ENCODE measurements around the gene MCF2L.

MCF2L gene

GRCh38 chr13:113116871-113117271 is 147.9 kb downstream of the MCF2L start:
- no peak overlapping the region for H3K4me3 ChIP-seq (ENCODE audit: low read length)
- no peaks in the 10 kb centered on the region for H3K36me3 ChIP-seq (replicated peaks; ENCODE audit: low read depth, low read length)

GRCh38 chr13:113117335-113117872 is 148.4 kb downstream of the MCF2L start:
- TF ChIP-seq EZH2phosphoT487 (IDR thresholded peaks at IDR 0.05; ENCODE audit: low read depth), result no peak
- Histone ChIP-seq H3K27me3 (ENCODE audit: low read depth, low read length) (0 out of 2 replicates have a peak, but pooled peaks cover 4% of the 10 kb centered on the region), H3K27ac (ENCODE audit: low read length) (no peak overlapping the region), H3K9ac (ENCODE audit: low read length) (no peak overlapping the region), H3K79me2 (ENCODE audit: low read length) (no peaks in the 10 kb centered on the region), H3K36me3 (replicated peaks; ENCODE audit: low read depth, low read length) (no peaks in the 10 kb centered on the region), H3K4me1 (ENCODE audit: low read length) (no peaks in the 10 kb centered on the region), H2AFZ (ENCODE audit: low read depth, low read length) (no peak overlapping the region), H3K4me2 (ENCODE audit: low read length) (no peak overlapping the region), H4K20me1 (ENCODE audit: insufficient read depth, low read length) (no peaks in the 10 kb centered on the region), H3K4me3 (ENCODE audit: low read length) (no peak overlapping the region), H3K9me3 (ENCODE audit: insufficient read depth, low read length) (no peaks in the 10 kb centered on the region)

More at GRCh38 chr13:113116871-113117271, 147.9 kb downstream of the MCF2L start:
- Histone ChIP-seq H3K27ac (ENCODE audit: low read length) (no peak overlapping the region), H3K9me3 (ENCODE audit: insufficient read depth, low read length) (no peaks in the 10 kb centered on the region), H4K20me1 (ENCODE audit: insufficient read depth, low read length) (no peaks in the 10 kb centered on the region), H3K9ac (ENCODE audit: low read length) (no peak overlapping the region), H3K4me1 (ENCODE audit: low read length) (no peaks in the 10 kb centered on the region), H3K79me2 (ENCODE audit: low read length) (no peaks in the 10 kb centered on the region), H2AFZ (ENCODE audit: low read depth, low read length) (no peak overlapping the region), H3K27me3 (ENCODE audit: low read depth, low read length) (0 out of 2 replicates have a peak, but pooled peaks cover 4% of the 10 kb centered on the region), H3K4me2 (ENCODE audit: low read length) (no peak overlapping the region)
- no peak for TF ChIP-seq CTCF (IDR thresholded peaks at IDR 0.05; ENCODE audit: low read depth, low read length)
- no peak for TF ChIP-seq EZH2phosphoT487 (IDR thresholded peaks at IDR 0.05; ENCODE audit: low read depth)

GRCh38 chr13:113117911-113118260 is 148.9 kb downstream of the MCF2L start:
- TF ChIP-seq CTCF (IDR thresholded peaks at IDR 0.05; ENCODE audit: low read depth, low read length) (no peak), EZH2phosphoT487 (IDR thresholded peaks at IDR 0.05; ENCODE audit: low read depth) (no peak)
- no peak overlapping the region for H3K4me2 ChIP-seq (ENCODE audit: low read length)
- H2AFZ ChIP-seq (ENCODE audit: low read depth, low read length), result no peak overlapping the region
- no peaks in the 10 kb centered on the region for H3K4me1 ChIP-seq (ENCODE audit: low read length)
- no peaks in the 10 kb centered on the region for H3K36me3 ChIP-seq (replicated peaks; ENCODE audit: low read depth, low read length)
- H3K9me3 ChIP-seq (ENCODE audit: insufficient read depth, low read length), result no peaks in the 10 kb centered on the region
- no peak overlapping the region for H3K27ac ChIP-seq (ENCODE audit: low read length)
- H4K20me1 ChIP-seq (ENCODE audit: insufficient read depth, low read length), result no peaks in the 10 kb centered on the region
- H3K9ac ChIP-seq (ENCODE audit: low read length), result no peak overlapping the region
- H3K79me2 ChIP-seq (ENCODE audit: low read length), result no peaks in the 10 kb centered on the region
- H3K4me3 ChIP-seq (ENCODE audit: low read length), result no peak overlapping the region
- 0 out of 2 replicates have a peak, but pooled peaks cover 4% of the 10 kb centered on the region for H3K27me3 ChIP-seq (ENCODE audit: low read depth, low read length)

GRCh38 chr13:113118261-113119021 is 149.4 kb downstream of the MCF2L start:
- Histone ChIP-seq H3K27ac (ENCODE audit: low read length) (no peak overlapping the region), H3K9ac (ENCODE audit: low read length) (no peak overlapping the region)
- TF ChIP-seq CTCF (IDR thresholded peaks at IDR 0.05; ENCODE audit: low read depth, low read length), result no peak
- TF ChIP-seq EZH2phosphoT487 (IDR thresholded peaks at IDR 0.05; ENCODE audit: low read depth), result no peak

More at GRCh38 chr13:113118261-113119021, 149.4 kb downstream of the MCF2L start:
- Histone ChIP-seq H3K27me3 (ENCODE audit: low read depth, low read length) (0 out of 2 replicates have a peak, but pooled peaks cover 4% of the 10 kb centered on the region), H3K79me2 (ENCODE audit: low read length) (no peaks in the 10 kb centered on the region), H3K4me2 (ENCODE audit: low read length) (no peak overlapping the region), H3K36me3 (replicated peaks; ENCODE audit: low read depth, low read length) (no peaks in the 10 kb centered on the region), H2AFZ (ENCODE audit: low read depth, low read length) (no peak overlapping the region), H4K20me1 (ENCODE audit: insufficient read depth, low read length) (no peaks in the 10 kb centered on the region), H3K9me3 (ENCODE audit: insufficient read depth, low read length) (no peaks in the 10 kb centered on the region), H3K4me1 (ENCODE audit: low read length) (no peaks in the 10 kb centered on the region), H3K4me3 (ENCODE audit: low read length) (no peak overlapping the region)

All from OCI-LY3 (cell line).